ENCODE results near the gene ASAP2.
"Not testable (repeated sequence)": the region's sequence is repeated elsewhere in the genome, so short reads cannot be mapped to it uniquely, and the experiment has no call there.

Gene ASAP2

DNA sequence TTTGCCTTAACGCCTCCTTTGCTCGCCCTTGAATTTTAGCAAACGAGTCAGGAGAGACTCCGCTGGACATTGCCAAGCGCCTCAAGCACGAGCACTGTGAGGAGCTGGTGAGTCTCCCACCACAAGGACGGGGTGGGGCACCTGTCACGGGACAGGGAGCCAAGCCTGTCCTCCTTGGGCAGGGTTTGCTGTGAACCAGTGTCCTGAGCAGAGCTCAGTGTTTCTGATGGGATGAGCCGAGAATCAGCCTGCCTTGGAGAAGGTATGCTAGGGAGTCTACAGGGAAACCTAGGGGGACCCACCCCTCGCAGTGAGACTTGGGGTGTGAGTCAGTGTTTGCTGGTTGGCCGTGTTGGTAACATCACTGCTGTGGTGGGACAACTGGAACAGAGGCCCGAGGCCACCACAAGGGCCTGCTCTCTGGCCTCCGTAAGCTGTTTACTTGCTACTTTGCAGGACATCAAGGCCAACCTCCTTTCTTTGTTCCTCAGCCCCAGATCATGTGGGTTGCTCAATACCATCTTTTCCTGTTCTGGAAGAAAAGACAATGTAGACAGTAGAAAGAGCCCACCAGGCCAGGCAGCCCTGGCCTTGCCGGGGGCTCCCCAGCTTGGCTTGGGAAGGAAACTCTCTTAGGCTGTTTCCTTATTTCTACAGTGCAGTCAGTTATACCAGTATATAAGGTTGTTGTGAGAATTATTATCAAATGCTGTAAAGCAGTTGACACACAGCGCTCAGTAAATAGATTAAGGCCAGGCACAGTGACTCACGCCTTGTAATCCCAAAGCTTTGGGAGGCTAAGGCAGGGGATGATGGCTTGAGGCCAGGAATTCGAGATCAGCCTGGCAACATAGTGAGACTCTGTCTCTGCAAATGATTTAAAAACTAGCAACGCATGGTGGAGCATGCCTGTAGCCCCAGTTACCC, 174.4 kb downstream of the ASAP2 start:
- DNase-seq (ENCODE audit: low spot score): no peak

DNA sequence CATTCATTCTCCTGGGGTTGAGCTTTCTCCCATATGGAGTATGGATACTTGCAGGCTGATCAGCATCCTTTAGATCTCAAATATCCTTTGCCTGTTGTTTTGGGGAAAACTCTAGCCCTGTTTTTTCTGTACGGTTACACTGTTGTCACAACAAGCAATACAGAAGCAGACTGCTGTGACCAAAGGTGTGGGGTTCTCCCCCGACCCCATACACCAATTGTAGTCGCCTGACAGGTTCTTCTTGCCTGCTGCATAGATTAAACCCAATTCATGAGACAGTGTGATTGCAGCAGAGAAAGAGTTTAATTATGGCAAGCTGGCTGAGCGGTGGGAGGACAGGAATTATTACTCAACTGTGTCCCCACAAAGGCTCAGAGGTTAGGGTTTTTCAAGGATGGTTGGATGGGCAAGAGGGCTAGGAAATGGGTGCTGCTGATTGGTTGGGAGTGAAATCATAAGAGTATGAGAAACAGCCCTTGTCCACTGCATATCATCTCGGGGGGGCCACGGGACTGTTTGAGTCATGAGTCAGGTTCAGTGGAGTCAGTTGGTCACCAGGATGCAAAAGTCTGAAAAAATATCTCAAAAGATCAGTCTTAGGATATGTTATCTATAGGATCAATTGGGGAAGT, 176.1 kb downstream of the ASAP2 start:
- no peak for DNase-seq (ENCODE audit: low spot score)

DNA sequence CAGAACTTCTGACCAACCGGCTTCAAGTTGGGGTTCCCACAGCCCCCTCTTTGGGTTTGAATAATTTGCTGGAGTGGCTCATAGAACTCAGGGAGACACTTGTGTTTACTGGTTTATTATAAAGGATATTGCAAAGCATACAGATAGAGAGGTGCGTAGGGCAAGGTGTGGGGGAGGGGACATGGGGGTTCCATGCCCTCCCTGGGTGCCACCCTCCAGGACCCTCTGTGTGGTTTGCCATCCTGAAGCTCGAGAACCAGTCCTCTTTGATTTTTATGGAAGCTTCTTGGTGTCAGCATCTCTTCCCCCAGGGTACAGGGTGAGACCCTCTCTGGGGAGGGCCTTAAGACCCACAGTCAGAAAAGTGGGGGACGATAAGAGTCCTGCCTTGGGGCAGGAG, 177.9 kb downstream of the ASAP2 start:
- no peak for DNase-seq (ENCODE audit: low spot score)

DNA sequence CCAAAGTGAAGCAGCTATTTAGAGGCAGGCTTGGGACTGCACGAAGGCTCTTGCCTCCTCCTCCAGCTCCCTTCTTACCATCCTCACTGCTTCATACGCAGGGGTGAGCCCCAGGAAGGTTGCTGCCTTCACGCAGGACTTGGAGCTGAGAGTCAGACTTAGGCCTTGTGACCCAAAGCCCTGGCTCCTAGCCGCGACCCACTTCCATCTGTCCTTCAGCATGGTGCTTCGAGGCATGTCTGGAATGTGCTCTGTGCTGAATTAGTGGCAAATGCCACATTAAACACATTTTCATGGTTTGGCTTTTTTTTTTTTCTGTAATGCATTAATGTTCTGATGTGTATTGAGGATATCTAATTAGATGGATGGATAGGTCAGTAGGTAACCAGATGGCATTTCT, 179.2 kb downstream of the ASAP2 start:
- DNase-seq (ENCODE audit: low spot score): no peak

DNA sequence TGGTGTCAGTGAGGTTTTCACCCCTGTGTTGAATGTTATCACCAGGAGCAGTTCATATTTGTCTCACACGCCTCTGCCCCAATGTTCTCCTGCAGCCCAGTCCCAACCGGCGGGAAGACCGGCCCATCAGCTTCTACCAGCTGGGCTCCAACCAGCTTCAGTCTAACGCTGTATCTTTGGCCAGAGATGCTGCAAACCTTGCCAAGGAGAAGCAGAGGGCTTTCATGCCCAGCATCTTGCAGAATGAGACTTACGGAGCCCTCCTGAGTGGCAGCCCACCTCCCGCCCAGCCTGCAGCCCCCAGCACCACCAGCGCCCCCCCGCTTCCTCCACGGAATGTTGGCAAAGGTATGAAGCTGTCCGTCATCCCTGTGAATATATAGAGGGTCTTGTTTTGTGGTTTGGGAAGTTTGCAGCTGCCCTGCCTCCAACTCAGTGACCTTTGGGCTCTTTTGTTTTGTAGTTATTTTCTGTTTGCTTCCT, 181.6 kb downstream of the ASAP2 start:
- DNase-seq (ENCODE audit: low spot score): no peak

DNA sequence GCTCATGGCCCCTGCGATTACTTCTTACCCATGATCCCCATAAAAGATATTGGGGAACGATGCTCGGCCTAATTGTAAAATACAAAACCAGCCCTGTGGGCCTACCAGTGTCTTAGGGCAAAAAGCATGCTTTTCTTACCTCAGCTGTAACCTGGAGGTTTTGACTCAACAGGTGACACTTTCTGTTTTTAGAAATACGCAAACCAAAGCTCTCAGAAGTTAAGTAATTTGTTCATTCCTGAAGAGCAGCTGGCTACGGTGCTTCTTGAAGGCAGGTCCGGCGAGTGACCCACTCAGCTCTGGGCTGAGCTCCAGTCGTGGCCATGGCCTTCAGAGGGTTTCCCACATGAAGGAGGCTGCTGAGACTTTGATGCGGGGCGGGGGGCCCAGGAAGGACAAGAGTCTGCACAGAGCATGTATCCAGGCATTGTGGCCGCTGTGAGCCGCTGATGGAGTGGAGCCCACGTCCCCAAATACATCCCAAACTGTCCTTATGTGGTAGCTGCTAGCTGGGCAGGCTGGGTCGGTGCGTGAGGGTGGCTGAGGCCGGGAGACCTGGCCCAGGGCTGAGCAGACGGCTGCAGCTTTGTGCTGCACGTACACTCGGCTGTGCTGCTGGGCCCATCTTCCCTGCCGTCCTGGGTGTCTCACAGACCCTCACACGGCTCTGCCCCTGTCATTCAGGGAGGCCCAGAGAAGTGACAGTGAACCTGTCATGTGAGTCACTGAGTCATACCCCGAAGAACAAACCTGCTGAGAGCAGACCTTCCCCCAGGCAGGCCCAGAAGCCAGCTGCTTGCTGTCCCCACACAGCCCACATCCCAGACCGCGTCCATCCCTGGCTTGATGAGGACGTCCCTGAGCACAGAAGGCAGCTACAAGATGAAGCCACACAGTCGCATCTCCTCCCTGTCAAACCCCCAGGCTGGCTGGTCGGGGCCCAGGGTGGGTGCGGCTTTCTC, 182.6 kb downstream of the ASAP2 start:
- no peak for DNase-seq (ENCODE audit: low spot score)

DNA sequence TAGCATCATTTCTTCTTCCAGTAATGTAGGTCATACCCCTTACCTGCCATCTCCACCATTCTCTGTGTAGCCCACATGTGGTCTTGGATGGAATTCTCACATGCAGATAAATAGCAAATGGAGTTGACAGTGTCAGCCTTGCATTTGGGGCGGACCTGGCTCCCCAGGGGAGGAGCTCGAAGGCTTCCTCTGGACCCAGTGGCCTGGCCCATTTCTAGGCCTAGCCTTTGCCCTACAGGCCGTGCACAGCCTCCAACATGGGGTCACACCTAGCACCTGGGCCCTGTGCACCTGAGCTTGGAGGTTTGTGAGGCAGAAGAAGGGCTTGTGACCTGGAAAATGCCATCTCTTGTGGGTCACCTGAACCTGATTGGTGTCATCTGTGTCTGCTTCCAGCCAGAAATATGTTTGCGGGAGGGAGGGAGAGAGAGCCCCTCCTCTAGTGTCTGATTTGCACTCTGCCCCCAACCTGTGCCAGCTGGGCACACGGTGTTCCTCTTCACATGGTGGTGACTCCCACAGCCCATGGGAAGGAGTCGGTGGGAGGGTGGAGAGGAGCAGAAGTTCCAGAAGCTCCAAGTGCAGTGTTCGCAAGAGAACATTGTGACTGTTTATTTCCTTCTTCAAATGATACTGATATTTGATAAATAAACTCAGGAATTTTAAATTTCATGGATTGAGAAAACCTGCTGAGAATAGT, 183.7 kb downstream of the ASAP2 start:
- DNase-seq (ENCODE audit: low spot score): no peak

DNA sequence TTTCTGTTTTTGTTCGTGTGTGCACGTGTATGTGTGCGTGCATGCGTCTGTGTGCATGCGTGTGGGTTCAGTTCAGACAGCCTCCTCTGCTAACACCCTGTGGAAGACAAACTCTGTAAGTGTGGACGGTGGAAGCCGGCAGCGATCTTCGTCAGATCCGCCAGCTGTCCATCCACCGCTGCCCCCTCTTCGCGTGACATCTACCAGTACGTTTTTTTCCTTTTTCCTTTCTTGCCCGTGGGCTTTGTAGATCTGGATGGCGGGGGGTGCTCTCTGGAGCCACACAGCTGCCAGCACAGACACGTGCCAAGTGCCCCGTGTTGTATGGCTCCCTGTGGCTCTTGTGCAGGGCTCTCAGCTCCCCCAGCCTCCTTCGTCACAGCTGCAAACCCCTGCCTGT, 184.4 kb downstream of the ASAP2 start:
- no peak for DNase-seq (ENCODE audit: low spot score)

DNA sequence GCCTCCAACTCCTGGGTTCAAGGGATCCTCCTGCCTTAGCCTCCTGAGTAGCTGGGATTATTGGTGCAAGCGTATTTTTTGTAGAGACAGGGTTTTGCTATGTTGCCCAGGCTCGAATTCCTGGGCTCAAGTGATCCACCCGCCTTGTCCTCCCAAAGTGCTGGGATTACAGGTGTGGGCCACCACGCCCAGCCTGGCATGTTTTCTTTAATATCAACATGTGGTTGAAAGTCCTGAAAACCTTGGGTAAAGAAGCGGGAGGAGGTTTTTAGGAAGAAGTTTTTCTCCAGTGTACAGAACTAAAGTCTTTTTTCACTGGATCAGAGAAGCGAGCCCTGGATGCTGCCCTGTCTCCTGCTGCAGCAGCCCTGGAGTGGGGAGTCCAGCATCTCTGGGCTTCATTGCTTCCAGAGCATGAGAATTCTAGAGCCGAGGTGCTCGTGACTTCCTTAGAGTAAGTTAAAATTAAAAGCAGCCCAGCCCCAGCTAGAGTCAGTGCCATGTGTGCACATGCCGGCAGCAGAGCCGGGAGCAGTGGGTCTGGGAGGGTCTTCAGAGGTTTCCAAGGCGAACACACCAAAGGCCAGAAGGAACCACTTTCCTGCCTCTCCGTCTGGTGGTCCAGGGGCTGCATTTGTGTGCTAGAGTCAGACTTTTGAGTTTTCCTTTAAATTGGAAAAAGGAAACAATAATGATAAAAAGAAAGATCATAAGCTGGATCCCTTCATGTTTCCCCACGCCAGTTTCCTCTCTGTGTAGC, 185.5 kb downstream of the ASAP2 start:
- DNase-seq (ENCODE audit: low spot score): no peak

DNA sequence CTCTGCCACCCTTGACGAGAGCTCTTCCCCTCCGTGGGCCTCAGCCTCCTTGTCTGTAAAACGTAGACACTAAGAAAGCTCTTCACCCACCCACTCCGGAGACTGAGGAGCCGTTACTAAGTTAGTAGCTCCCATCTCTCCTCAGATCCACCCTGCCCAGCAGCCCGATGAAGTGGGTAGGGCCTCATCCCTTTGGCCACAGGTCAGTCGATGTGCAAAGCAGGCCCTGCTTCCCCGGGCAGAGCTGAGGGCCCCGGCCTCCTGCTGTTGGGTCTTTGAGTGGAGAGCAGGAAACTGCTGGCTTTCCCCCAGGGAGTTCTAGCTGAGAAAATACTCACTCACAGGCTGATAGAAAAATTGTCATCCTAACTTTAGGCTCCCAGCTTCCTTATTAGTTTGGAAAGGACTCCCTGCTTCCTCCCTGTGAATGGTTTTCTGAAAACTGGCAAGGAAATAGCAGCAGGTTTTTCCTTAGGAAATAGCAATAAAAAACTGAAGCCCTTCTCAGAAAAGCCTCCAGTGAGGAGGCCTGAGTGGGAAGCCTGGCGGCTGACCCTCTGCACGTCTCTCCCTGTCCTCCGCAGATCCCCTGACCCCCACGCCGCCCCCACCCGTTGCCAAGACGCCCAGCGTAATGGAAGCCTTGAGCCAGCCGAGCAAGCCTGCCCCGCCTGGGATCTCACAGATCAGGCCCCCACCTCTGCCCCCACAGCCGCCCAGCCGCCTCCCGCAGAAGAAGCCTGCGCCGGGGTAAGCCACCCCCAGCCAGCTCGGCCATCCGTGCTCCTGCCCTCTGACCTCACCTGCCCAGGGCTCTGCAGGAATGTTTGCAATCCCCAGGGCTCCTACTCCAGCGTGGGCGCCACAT, 186.5 kb downstream of the ASAP2 start:
- DNase-seq (ENCODE audit: low spot score): no peak

DNA sequence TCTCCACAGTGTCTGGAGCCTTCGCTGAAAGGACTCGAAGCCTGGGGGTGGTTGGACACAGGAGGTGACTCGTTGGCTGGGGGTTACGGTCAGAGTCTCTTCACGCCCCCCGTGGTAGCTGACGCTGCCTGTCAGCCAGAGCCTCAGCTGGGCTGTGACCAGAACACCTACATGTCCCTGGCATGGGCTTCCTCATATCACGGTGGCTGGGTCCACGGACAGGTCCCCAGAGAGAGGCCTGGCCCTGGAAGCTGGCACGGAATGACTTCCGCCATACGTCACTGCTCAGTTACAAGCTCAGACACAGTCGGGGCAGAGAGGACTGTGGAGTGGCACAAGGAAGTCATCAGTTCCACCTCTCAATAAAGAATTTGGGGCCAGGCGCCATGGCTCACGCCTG, 188.2 kb downstream of the ASAP2 start:
- no peak for DNase-seq (ENCODE audit: low spot score)

DNA sequence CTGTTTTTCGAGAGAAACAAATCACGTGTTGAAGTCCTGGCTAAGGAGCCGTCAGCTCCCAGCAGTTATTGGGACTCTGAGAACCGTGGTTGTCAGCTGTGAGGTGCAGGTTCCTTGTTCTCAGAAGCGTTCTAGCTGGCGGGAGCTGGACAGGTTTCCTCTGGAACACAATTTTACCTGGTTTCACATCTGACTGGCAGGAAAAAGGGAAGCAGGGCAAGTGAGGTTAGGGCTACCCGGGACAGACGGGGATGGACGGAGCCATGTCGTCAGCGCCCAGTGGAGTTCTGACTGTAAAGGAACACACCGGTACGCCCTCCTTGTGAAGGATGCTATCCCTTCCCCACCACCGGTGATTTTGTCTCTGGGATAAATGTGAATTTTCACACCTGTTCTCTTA, 190.6 kb downstream of the ASAP2 start:
- DNase-seq (ENCODE audit: low spot score): no peak

DNA sequence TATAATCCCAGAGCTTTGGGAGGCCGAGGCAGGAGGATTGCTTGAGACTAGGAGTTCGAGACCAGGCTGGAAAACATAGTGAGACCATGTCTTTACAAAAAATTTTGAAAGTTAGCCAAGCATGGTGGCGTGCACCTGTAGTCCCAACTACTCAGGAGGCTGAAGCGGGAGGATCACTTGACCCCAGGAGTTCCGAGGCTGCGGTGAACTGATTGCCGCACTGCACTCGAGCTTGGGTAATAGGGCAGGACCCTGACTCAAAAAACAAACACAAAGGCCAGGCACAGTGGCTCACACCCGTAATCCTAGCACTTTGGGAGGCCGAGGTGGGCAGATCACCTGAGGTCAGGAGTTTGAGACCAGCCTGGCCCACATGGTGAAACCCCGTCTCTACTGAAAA, 191.6 kb downstream of the ASAP2 start:
- DNase-seq (ENCODE audit: low spot score): not testable (repeated sequence)

DNA sequence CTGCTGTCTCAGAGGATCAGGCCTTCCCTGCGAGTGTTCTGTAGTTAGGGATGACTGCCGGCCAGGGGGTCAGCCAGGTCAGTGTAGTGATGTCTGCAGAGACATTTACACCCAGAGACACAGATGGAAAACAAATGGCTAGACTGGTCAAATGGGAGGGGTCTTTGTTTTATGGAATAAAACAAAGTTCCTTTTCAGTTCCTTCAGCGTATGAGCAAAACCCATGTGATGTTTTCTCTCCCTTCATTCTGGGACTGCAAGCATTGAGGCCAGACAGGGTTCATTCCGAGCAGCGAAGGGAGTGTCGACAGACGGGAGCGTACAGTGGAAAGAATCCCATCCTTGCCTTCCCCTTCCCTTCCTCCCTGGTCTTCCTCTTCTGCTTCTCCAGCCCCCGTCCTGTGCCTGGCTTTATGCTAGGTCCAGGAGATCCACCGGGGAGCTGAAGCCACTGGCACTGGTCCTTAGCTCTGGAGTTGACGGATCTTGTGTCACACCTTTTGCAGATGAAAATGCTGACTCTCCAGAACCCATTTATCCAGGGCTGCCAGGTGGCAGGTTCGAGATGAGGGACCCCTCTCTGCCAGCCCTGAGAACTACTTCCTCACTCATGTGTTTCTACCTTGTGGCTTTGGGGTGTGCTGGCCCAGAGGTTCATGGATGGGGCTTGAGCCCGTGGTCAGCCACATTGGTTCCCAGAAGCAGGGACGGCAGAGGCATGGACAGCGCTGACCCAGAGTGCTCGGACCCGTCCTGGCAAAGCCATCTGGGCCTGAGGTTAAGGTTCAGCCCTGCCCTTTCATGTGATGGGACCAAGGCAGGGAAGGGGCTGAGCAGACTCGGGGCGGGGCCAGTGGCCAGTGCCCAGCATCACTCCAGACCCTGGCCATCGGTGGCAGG, 192.5 kb downstream of the ASAP2 start:
- no peak for DNase-seq (ENCODE audit: low spot score)

DNA sequence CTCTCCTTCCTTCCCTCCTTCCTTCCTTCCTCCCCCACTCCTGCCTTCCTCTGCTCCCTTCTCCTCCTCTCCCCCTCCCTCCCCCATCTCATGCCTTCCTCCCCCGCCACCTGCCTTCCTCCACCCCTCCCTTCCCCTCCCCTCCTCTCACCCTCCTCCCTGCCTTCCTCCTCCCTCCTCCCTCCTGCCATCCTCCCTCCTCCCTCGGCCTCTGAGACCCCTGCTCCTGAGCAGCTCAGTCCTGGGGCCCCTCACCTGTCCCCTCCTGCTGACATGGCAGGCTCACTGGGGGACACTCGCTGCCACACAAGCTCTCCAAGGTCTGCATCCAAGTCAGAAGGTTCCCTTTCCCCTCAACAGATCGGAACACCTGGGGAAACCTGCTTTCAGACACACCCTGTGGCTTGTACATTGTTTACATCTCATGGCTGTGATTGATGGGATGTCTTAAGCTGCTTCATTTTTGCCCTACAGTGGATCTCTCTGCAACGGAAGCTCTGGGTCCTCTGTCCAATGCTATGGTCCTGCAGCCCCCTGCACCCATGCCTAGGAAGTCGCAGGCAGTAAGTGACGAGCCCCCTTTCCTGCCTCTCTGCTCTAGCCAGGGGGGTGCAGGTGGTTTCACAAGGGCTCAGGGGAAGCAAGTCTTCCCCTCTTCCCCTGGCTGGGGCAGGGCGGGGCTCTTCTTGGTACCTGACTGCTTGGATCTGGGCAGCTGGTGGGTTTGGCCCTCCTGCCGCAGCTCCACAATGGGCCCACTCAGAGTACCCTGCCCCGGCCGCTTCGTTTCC, 193.9 kb downstream of the ASAP2 start:
- no peak for DNase-seq (ENCODE audit: low spot score)

DNA sequence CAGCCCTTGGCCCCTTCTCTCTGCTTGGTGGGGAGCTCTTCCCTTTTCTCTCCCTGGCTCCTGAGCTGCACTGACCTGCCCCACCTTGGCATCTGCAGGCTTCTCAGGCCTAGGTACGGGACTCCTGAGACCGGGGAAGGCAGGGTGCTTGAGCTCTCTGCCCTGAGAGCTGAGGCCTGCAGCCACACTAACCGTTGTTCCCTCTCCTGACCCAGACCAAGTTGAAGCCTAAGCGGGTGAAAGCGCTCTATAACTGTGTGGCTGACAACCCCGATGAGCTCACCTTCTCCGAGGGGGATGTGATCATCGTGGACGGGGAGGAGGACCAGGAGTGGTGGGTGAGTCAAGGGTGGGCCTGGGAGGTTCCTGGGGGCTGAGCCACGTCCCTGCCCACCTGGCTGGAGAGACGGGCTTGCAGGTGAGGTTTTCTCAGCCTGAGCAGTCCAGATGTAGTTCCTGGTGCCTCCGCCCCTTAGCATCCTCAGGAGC, 194.5 kb downstream of the ASAP2 start:
- DNase-seq (ENCODE audit: low spot score): no peak

DNA sequence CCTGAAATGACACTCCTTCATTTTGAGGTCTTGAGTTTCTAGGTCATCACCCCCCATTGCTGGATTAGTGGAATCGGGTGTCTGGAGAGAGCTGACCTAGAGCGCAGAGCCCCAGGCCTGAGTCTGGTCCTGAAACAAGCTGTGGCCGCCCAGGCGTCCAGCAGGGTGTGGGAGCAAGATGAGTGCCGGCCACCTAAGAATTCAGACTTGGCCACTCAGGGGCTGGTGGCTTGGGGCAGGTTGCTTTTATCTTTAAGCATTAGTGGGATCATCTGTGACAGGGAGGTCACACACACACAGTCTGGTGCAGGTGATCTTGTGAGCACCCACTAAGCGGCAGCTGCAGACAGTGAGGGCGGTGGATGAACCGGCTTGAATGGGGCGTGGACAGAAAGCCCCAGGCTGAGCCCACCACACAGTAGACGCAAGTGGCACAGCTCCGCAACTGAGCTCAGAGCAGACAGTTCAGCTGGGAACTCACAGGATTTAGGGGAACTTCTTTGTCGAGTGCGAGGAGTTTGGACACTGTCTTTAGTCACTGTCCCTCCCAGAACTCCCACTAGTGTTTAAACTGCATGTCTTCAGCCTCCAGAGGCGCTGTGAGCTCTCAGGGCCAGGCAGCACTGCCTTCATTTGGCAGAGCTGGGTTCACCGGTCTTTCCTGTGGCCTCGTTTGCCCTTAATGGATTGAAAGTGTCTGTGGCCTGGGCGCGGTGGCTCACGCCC, 195.2 kb downstream of the ASAP2 start:
- no peak for DNase-seq (ENCODE audit: low spot score)

Measured in HuH-7 (cell line).